ENCODE measurements around the gene TSPAN16.
"Not testable (repeated sequence)": the region's sequence is repeated elsewhere in the genome, so short reads cannot be mapped to it uniquely, and the experiment has no call there.

The TSPAN16 gene

DNA sequence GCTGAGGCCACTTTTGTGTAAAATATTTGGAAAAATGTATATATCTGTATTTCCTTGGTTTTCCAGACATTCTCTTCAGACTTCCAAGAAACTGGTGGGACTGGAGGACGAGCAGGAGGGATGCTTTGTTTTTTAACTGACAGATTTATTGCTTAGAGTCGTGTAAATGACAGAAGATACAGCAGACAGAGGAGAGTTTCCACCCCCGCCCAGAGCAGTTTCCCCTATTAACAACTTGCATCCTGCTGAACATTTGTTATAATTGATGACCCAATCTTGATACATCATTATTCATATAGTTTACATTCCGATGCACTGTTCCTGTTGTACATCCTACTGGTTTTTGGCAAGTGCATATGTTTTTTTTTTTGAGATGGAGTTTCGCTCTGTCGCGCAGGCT lies 26.6 kb upstream of the TSPAN16 start:
- no peak for FAIRE-seq

- no peak for FAIRE-seq
Observed at GRCh38 chr19:11273296-11273695, 22.7 kb upstream of the TSPAN16 start.

- no peak for FAIRE-seq
Observed at GRCh38 chr19:11273989-11274388, 22.0 kb upstream of the TSPAN16 start.

GRCh38 chr19:11274533-11275086 lies 21.4 kb upstream of the TSPAN16 start:
- no peak for FAIRE-seq

DNA sequence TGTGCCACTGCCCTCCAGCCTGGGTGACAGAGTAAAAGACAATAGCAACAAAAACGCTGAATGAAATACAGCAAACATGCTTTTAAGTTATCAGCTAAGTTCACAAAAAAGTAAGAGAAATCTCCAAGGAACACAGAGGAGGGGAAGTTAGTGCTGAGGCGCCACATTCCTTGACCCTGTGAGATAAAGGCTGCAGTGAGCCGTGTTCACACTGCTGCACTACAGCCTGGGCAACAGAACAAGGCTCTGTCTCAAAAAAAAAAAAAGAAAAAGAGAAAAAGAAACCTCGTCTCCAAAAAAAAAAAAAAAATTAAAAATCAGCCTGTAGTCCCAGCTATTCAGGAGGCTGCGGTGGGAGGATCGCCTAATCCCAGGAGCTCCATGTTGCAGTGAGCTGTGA lies 17.3 kb upstream of the TSPAN16 start:
- FAIRE-seq: no peak

- FAIRE-seq: no peak
Observed at GRCh38 chr19:11279505-11280236, 16.3 kb upstream of the TSPAN16 start.

DNA sequence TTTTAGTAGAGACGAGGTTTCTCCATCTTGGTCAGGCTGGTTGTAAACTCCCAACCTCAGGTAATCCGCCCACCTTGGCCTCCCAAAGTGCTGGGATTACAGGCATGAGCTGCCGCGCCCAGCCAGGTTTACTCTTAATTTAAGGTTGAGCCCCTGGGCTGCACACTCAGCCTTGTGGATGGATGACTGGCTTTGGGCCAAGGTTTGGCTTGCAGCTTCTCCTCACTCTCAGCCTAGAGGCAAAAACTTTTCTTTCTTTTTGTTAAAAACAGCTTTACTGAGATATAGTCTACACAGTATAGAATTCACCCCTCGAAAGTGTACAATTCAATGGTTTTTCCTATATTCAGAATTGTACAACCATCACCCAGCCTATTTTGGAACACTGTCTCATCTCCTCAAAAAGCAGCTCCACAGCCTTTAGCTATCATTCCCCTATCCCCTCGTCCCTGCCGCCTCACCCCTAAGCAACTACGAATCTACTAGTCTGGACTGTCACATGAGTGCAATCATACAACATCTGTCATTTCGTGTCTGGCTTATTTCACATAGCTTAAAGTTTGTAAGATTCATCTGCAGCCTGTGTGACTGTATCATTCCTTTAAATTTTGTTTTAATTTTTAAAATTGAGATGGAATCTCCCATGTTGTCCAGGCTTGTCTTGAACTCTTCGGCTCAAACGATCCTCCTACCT lies 14.5 kb upstream of the TSPAN16 start:
- FAIRE-seq: no peak

- FAIRE-seq: no peak
Observed at GRCh38 chr19:11284515-11284914, 11.4 kb upstream of the TSPAN16 start.

GRCh38 chr19:11286312-11286974 lies 9.5 kb upstream of the TSPAN16 start:
- FAIRE-seq: no peak

DNA sequence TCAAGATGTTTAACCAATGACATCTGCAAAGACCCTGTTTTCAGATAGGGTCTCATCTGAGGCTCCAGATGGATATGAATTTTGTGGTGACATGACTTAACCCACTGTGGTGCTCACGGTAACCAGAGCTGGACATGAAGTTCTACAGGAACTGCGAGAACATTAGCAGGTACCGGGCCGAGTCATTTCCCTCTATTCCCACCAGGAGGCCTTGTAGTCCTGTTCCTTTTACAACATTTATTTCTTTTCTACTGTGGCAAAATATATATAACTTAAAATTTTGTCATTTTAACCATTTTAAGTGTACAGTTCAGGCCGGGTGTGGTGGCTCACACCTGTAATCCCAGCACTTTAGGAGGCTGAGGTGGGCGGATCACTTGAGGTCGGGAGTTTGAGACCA lies 7.6 kb upstream of the TSPAN16 start:
- FAIRE-seq: no peak

- no peak for FAIRE-seq
Observed at GRCh38 chr19:11290256-11290655, 5.7 kb upstream of the TSPAN16 start.

GRCh38 chr19:11291415-11291814 lies 4.5 kb upstream of the TSPAN16 start:
- FAIRE-seq: no peak

DNA sequence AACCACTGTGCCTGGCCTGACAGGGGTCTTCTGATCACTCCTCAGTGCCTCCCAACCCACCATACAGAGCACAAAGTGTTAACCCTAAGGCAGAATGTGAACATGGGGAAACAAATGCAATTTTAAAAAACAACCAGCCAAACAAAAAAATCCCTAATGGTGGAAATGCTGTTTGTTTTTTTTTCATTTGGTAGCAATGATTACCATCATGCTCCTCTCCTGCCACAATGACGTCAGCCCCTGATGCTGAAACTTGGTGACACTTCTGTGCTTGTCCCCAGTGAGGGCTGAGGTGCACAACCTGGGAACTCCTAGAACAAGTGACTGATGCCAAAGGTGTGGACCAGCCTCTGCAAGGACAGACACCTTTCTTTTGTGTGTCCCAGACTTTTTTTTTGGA lies 4.0 kb upstream of the TSPAN16 start:
- FAIRE-seq: no peak

GRCh38 chr19:11293433-11294389 lies 2.2 kb upstream of the TSPAN16 start:
- peak; percentile 49 for FAIRE-seq

GRCh38 chr19:11295180-11295579 lies 780 bp upstream of the TSPAN16 start:
- no peak for FAIRE-seq

DNA sequence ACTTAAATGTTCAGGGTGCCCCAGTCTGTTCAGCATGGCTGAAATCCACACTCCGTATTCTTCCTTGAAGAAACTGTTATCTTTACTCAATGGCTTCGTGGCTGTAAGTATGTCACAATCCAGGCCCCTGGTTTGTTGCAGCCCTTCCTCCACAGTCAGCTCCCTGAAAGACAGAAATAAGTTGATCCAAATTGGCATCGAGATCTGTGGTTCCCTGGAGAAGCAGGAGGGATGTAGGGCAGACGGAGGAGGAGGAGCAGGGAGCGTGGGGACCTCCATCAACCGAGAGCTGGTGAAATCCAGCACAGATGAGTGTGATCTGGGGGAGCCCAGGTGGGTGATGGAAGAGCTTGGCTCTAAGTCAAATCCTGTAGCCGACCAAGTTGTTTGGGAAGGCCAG lies 304 bp downstream of the TSPAN16 start:
- no peak for FAIRE-seq

DNA sequence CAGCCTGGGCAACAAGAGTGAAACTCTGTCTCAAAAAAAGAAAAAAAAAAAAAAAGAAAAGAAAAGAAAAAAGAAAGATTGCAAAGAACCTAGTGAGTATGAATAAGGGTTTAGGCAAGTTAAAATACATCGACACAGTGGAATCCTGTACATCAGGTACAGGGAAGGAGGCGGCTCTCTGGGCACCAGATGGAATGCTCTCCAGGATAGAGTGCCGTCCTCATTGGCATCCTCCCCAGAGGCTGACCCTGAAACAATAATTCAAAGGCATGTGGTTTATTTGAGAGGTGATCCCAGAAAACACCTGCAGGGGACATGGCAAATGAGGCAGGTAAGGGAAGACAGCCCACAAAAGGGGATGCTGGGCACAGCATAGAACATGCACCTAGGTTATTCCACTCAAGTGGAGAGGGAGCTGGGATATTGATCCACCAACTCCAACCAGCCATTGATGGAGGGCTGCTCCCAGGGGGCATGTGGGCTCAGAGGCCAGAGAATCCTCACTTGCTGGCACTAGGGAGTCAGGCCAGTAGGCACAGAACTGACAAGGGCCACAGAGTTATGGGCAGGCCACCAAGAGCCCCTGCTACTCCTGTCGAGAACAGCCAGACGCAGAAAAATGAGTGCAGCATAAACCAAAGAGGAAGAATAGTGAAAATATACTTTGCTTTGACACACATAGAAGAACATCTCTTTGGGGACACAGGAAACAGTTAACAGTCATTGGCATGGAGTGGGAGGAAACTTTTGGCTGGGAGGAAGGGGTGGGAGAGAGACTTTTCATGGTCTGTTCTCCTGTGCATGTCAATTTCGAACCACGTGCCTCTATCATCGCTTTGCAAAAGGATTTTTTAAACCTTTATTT lies 4.2 kb downstream of the TSPAN16 start:
- FAIRE-seq: no peak

DNA sequence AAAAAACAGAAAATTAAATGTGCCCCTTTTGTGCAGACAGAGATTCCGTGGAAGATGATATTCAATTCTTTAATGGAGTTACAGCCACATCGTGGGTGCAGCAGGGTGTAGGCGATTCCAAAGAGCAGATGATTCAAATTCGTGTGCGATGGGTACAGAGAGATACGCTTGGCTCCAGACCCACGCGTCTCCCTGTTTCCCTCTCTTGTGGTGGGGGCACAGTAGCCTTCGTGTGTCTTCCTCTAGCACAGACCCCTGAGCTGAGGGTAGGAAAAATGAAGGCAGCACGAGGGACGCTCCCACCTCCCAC lies 4.8 kb downstream of the TSPAN16 start:
- no peak for FAIRE-seq

- FAIRE-seq: no peak
Observed at GRCh38 chr19:11304936-11305335, 9.0 kb downstream of the TSPAN16 start.

DNA sequence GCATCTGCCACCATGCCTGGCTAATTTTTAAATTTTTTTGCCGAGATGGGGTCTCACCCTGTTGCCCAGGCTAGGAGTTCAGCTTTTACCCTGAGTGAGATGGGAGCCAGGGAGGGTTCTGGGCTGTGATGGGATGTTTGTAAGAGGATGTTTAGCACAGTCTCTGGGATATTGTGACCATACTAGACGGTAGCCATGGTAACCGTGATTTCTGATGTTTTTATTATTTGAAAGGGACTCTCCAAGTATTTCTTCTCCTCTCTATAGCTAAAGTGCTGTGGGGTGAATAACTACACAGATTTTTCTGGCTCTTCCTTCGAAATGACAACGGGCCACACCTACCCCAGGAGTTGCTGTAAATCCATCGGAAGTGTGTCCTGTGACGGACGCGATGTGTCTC lies 10.4 kb downstream of the TSPAN16 start:
- FAIRE-seq: no peak

- FAIRE-seq: not testable (repeated sequence)
Observed at GRCh38 chr19:11320278-11320995, 24.5 kb downstream of the TSPAN16 start.
